CD14-positive monocyte (primary cell): Measurements from ENCODE around the gene SH3RF3. TPM values are rescaled to one million over a fixed set of nuclear protein-coding genes. Genes with fewer than 3 reads are reported as not detected.

Experiments used
- DNase-seq, 3 donors: peaks; one replicate each; pipeline ENCODE4 v3.0.0-alpha.2; 2011 to 2022
- H2AFZ ChIP-seq: 2 replicates; pipeline ENCODE4 v1.6.0; 2012; ENCODE audit warnings: mild to moderate bottlenecking, low read depth, low read length, inconsistent platforms; ENCODE audit not compliant: insufficient read depth, poor library complexity, severe bottlenecking
- H3K27ac ChIP-seq, 2 donors: 1 replicate in 1 of 2; 2 replicates in 1 of 2; pipeline ENCODE4 v1.5.1; 2012 to 2013; ENCODE audit warnings: low read length in 2 of 2, control low read depth in 1 of 2, inconsistent platforms in 1 of 2, low read depth in 1 of 2, mild to moderate bottlenecking in 1 of 2
- H3K27me3 ChIP-seq, 2 donors: one replicate each; pipeline versions ENCODE4 v1.6.0 to v1.6.1; 2011 to 2013; ENCODE audit warnings: low read length in 2 of 2; ENCODE audit not compliant: control insufficient read depth in 2 of 2, insufficient read depth in 2 of 2
- H3K36me3 ChIP-seq, 2 donors: replicated peaks in 1 of 2; 1 replicate in 1 of 2; 2 replicates in 1 of 2; pipeline versions ENCODE4 v1.5.1 to v1.6.1; 2012 to 2013; ENCODE audit warnings: low read length in 2 of 2, control low read depth in 1 of 2, inconsistent platforms in 1 of 2, mild to moderate bottlenecking in 1 of 2; ENCODE audit not compliant: insufficient read depth in 2 of 2, control insufficient read depth in 1 of 2
- H3K4me1 ChIP-seq, 2 donors: 1 replicate in 1 of 2; 2 replicates in 1 of 2; pipeline versions ENCODE4 v1.5.1 to v1.6.1; 2012 to 2013; ENCODE audit warnings: low read length in 2 of 2, control low read depth in 1 of 2, inconsistent platforms in 1 of 2, mild to moderate bottlenecking in 1 of 2, moderate library complexity in 1 of 2; ENCODE audit not compliant: insufficient read depth in 2 of 2, control insufficient read depth in 1 of 2
- H3K4me2 ChIP-seq: replicated peaks from 2 replicates; pipeline ENCODE3; 2012; ENCODE audit warnings: low read length, moderate library complexity, mild to moderate bottlenecking; ENCODE audit not compliant: poor library complexity, severe bottlenecking; ENCODE audit errors: extremely low read depth
- H3K4me3 ChIP-seq, 3 experiments: fragments of 200-600 bp in 1 of 3; sonication (generic) in 1 of 3; replicated peaks in 1 of 3; 1 replicate in 2 of 3; 2 replicates in 1 of 3; pipeline ENCODE4 v1.5.1; 2011 to 2013; ENCODE audit warnings: low read length in 3 of 3, mild to moderate bottlenecking in 3 of 3, control low read depth in 2 of 3, low read depth in 2 of 3, inconsistent platforms in 1 of 3, moderate library complexity in 1 of 3
- H3K79me2 ChIP-seq: 2 replicates; pipeline ENCODE4 v1.6.0; 2012; ENCODE audit warnings: mild to moderate bottlenecking, control low read depth, inconsistent platforms, low read length, moderate library complexity; ENCODE audit not compliant: insufficient read depth
- H3K9ac ChIP-seq: 2 replicates; pipeline ENCODE4 v1.6.0; 2017; ENCODE audit warnings: low read length, mild to moderate bottlenecking; ENCODE audit not compliant: insufficient read depth, poor library complexity, severe bottlenecking
- H3K9me3 ChIP-seq, 2 donors: replicated peaks in 1 of 2; 1 replicate in 1 of 2; 2 replicates in 1 of 2; pipeline versions ENCODE4 v1.5.1 to v1.6.1; 2012 to 2013; ENCODE audit warnings: low read length in 2 of 2, control low read depth in 1 of 2; ENCODE audit not compliant: control insufficient read depth in 1 of 2, insufficient read depth in 1 of 2
- H4K20me1 ChIP-seq: 2 replicates; pipeline ENCODE4 v1.6.0; 2012; ENCODE audit warnings: mild to moderate bottlenecking, low read length, control low read depth, moderate library complexity; ENCODE audit not compliant: insufficient read depth
- H3K27ac Mint-ChIP-seq, 7 donors: one replicate each; pipeline ENCODE4 v1.8.0; 2020; ENCODE audit warnings: mild to moderate bottlenecking in 7 of 7, mixed read lengths in 7 of 7, moderate library complexity in 6 of 7, inconsistent platforms in 2 of 7
- H3K27me3 Mint-ChIP-seq, 3 donors: one replicate each; pipeline ENCODE4 v1.8.0; 2021 to 2022; ENCODE audit warnings: low read depth in 3 of 3, mild to moderate bottlenecking in 3 of 3, mixed read lengths in 3 of 3, moderate library complexity in 3 of 3, inconsistent platforms in 1 of 3
- H3K36me3 Mint-ChIP-seq, 2 donors: one replicate each; pipeline ENCODE4 v1.8.0; 2020; ENCODE audit warnings: mixed read lengths in 2 of 2, inconsistent platforms in 1 of 2, mild to moderate bottlenecking in 1 of 2
- H3K4me1 Mint-ChIP-seq: one replicate; pipeline ENCODE4 v1.8.0; 2020; ENCODE audit warnings: mild to moderate bottlenecking, mixed read lengths
- H3K4me3 Mint-ChIP-seq, 2 donors: one replicate each; pipeline ENCODE4 v1.8.0; 2020; ENCODE audit warnings: mild to moderate bottlenecking in 2 of 2, mixed read lengths in 2 of 2, moderate library complexity in 1 of 2
- H3K9me3 Mint-ChIP-seq, 7 donors: one replicate each; pipeline ENCODE4 v1.8.0; 2020 to 2022; ENCODE audit warnings: mixed read lengths in 7 of 7, mild to moderate bottlenecking in 6 of 7, moderate library complexity in 6 of 7, inconsistent platforms in 2 of 7
- CTCF ChIP-seq: fragments of 200-600 bp; IDR thresholded peaks from one replicate; pipeline ENCODE4 v1.8.0; 2022; ENCODE audit warnings: antibody characterized with exemption, mild to moderate bottlenecking
- WGBS: methylation state at CpG from one replicate; pipeline ENCODE4 v1.1.5; 2013; ENCODE audit warnings: missing lambda C conversion rate; ENCODE audit not compliant: insufficient coverage; 5-methylcytosine and 5-hydroxymethylcytosine counted together
- intact Hi-C, 2 donors: fragments of 100-400 bp; cut with micrococcal nuclease; formaldehyde crosslinking; loops; one replicate each; pipeline versions ENCODE4 v1.15.0 to v1.15.1; 2023
- polyA plus RNA-seq, 3 donors: library from polyadenylated mRNA; depleted of rRNA in 1 of 3; unstranded in 2 of 3; stranded (reverse) in 1 of 3; fragments of 300-500 nt in 2 of 3; fragments of >200 nt in 1 of 3; fragmentation: Illumina TruSeq in 2 of 3; gene quantifications; 1 replicate in 2 of 3; 2 replicates in 1 of 3; pipeline ENCODE4 v1.2.3, GENCODE V29; 2012 to 2021

The SH3RF3 gene
- polyA plus RNA-seq, 3 donors, result 0.25 to 0.75 (median 0.34) TPM

DNA sequence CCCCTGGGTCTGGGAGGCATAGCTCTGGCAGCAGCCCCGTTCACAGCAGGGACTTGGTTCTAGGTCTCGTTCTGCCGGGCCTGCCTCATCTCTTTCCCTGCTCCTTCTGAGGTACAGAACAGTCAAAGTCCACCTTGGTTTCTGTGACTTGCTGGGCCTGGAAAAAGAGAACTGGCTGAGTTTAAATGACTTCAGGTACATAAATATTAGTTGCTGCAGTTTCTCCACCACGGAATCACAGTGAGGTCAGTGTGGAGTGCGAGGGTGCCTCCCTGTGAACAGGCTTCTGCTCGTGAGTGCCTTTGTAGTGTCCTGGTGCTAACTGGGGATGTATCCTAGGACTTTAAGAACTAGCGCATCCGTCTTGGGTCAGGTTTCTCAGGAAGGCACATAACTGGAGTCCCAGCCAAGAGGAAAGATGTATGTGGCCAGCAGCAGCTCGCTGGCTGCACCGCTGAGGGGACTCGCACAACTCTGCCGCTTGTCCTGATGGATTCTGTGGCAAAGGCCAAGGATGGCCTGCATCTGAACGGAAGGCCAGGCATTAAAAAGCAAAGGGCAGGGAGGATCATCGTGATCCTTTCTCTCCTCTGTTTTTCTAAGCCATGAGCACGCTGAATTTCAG lies 188.6 kb downstream of the SH3RF3 start:
- H3K4me1 ChIP-seq, result no peaks in the 10 kb centered on the region
- no peaks in the 10 kb centered on the region for H3K27me3 ChIP-seq
- intact Hi-C loops, result no loop called here
- WGBS, result 93% methylated on average over 14 of the region's 15 CpGs
- Mint-ChIP-seq H3K36me3 (no peaks in the 10 kb centered on the region), H3K4me1 (peaks cover 3% of the 10 kb centered on the region), H3K27ac (peak overlapping the region in 1 of 7 donors; percentile 37), H3K9me3 (peaks cover 0 to 2% (median 0%) of the 10 kb centered on the region in 7 donors), H3K4me3 (no peak overlapping the region), H3K27me3 (peaks cover 7 to 27% (median 15%) of the 10 kb centered on the region in 3 donors)
- H3K36me3 ChIP-seq, result no peaks in the 10 kb centered on the region
- H3K27ac ChIP-seq, result no peak overlapping the region
- no peak overlapping the region for H3K4me2 ChIP-seq
- TF ChIP-seq CTCF, result no peak
- no peak overlapping the region for H3K9ac ChIP-seq
- no peak overlapping the region for H3K4me3 ChIP-seq
- H3K9me3 ChIP-seq, result no peaks in the 10 kb centered on the region
- no peak overlapping the region for H2AFZ ChIP-seq
- no peak for DNase-seq
- H4K20me1 ChIP-seq, result no peaks in the 10 kb centered on the region
- H3K79me2 ChIP-seq, result no peaks in the 10 kb centered on the region

DNA sequence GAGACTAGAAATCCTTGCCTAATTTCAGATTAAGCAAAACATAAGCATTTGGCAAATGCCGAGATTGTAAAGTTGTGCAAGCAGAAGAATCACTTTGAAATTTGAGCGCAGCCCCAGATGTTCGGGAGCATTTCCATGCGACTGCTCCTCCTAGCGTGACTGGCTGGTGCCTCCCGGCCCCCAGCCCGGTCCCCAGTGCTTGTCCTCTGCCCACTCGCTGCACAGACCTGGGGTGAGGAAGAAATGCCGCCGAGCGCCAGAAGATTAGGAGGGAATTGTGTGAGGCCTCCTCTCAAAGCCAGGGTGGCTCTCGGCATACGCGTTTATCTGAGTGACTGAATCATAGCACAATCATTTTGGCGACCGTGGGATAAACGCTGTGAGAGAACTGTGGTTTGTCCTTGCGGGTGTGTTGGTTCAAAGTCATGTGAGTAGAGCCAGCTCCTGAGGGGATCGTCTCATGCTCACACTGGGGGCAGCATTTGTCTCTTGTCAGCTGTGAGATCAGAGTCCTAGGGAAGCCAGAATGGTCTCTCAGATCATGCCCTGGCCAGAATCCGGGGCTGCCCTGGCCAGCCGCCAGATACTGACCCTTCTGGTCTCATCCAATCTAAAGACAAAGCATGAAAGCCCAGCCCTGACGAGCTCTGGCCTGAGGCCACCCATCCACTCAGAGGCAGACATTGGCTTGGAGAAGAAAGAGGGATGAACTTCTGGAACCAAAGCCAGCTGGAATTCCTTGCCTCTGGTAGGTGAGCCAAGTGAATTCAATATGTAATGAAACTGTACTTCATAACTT lies 189.3 kb downstream of the SH3RF3 start:
- no peak for DNase-seq
- no peak for TF ChIP-seq CTCF
- no peaks in the 10 kb centered on the region for H3K36me3 Mint-ChIP-seq
- H3K79me2 ChIP-seq, result no peaks in the 10 kb centered on the region
- no peak overlapping the region for H3K4me2 ChIP-seq
- H3K4me3 ChIP-seq, result no peak overlapping the region
- no peak overlapping the region for H3K27ac ChIP-seq
- no peak overlapping the region for H2AFZ ChIP-seq
- no peaks in the 10 kb centered on the region for H3K9me3 ChIP-seq
- H3K4me1 Mint-ChIP-seq, result peaks cover 3% of the 10 kb centered on the region
- H3K4me1 ChIP-seq, result no peaks in the 10 kb centered on the region
- no peaks in the 10 kb centered on the region for H3K36me3 ChIP-seq
- peaks cover 9 to 27% (median 15%) of the 10 kb centered on the region in 3 donors for H3K27me3 Mint-ChIP-seq
- 86% methylated on average over 16 of the region's 22 CpGs for WGBS
- H3K9me3 Mint-ChIP-seq, result peaks cover 0 to 2% (median 0%) of the 10 kb centered on the region in 7 donors
- H3K27me3 ChIP-seq, result no peaks in the 10 kb centered on the region
- no peak overlapping the region for H3K27ac Mint-ChIP-seq
- no peak overlapping the region for H3K9ac ChIP-seq
- H3K4me3 Mint-ChIP-seq, result no peak overlapping the region
- intact Hi-C loops, result no loop called here
- H4K20me1 ChIP-seq, result no peaks in the 10 kb centered on the region
